HepG2 (cell line): ENCODE measurements around the gene ACTR3. TPM values are rescaled to one million over a fixed set of nuclear protein-coding genes. Genes with fewer than 3 reads are reported as not detected.

Experiments used
- HMGXB4 ChIP-seq, 2 experiments: sonication (generic) in 1 of 2; formaldehyde crosslinking in 1 of 2; IDR thresholded peaks; 2 replicates each; pipeline versions ENCODE4 v1.4.0 to v1.6.1; 2018 to 2020; ENCODE audit warnings: missing genetic modification reagents in 2 of 2, borderline replicate concordance in 1 of 2, low read depth in 1 of 2, mild to moderate bottlenecking in 1 of 2, missing biosample characterization in 1 of 2
- HNF4G ChIP-seq, 2 experiments: sonication (generic) in 1 of 2; formaldehyde crosslinking in 1 of 2; IDR thresholded peaks; 2 replicates each; pipeline versions ENCODE4 v1.4.0 to v1.6.1; 2011 to 2020; ENCODE audit warnings: borderline replicate concordance in 2 of 2, low read depth in 2 of 2, mild to moderate bottlenecking in 2 of 2, low read length in 1 of 2, missing genetic modification reagents in 1 of 2, moderate library complexity in 1 of 2
- MIXL1 ChIP-seq: IDR thresholded peaks from 2 replicates; pipeline ENCODE4 v1.6.1; 2016
- NFKB2 ChIP-seq: sonication (generic); formaldehyde crosslinking; IDR thresholded peaks from 2 replicates; pipeline ENCODE4 v1.4.0; 2020; ENCODE audit warnings: missing genetic modification reagents, borderline replicate concordance
- REST ChIP-seq, 2 experiments: IDR thresholded peaks; 2 replicates each; pipeline ENCODE4 v1.6.1; 2011 to 2012; ENCODE audit warnings: low read length in 2 of 2, borderline replicate concordance in 1 of 2, low read depth in 1 of 2, mild to moderate bottlenecking in 1 of 2, moderate library complexity in 1 of 2
- SOX13 ChIP-seq, 3 experiments: fragments of 450-650 bp in 1 of 3; sonication (generic) in 1 of 3; formaldehyde crosslinking in 1 of 3; IDR thresholded peaks in 2 of 3; conservative IDR thresholded peaks in 1 of 3; 2 replicates each; pipeline versions ENCODE4 v1.5.0 to v1.6.1; 2016 to 2020; ENCODE audit warnings: antibody characterized with exemption in 1 of 3, mild to moderate bottlenecking in 1 of 3, missing compliant biosample characterization in 1 of 3, missing genetic modification reagents in 1 of 3, moderate library complexity in 1 of 3
- TEAD3 ChIP-seq: optimal IDR thresholded peaks from 2 replicates; pipeline ENCODE3; 2016; ENCODE audit warnings: borderline replicate concordance
- ZFP91 ChIP-seq: sonication (generic); formaldehyde crosslinking; IDR thresholded peaks from 2 replicates; pipeline ENCODE4 v1.9.0; 2022; ENCODE audit warnings: missing genetic modification reagents, mild to moderate bottlenecking, borderline replicate concordance
- polyA plus RNA-seq, 8 experiments: library from polyadenylated mRNA; depleted of rRNA in 3 of 8; stranded (reverse) in 7 of 8; unstranded in 1 of 8; fragments of >200 nt; fragmentation: Illumina TruSeq in 4 of 8; extraction: Trizol in 4 of 8; gene quantifications; 2 replicates each; pipeline versions ENCODE4 v1.2.1 to v1.2.3, GENCODE V29; 2011 to 2016; ENCODE audit warnings: low read depth in 4 of 8, missing spikeins in 1 of 8, mixed read lengths in 1 of 8; ENCODE audit not compliant: insufficient read depth in 1 of 8
- total RNA-seq, 5 experiments: library from RNA; depleted of rRNA; stranded (reverse); fragments of >200 nt; fragmentation: Illumina TruSeq; extraction: Trizol; gene quantifications; 2 replicates each; pipeline ENCODE4 v1.2.3, GENCODE V29; 2016; ENCODE audit warnings: low read depth in 1 of 5
- TF ChIP-seq, protein P1 (sequence below): sonication (generic); formaldehyde crosslinking; IDR thresholded peaks from 2 replicates; pipeline ENCODE4 v1.4.0; 2020; ENCODE audit warnings: mild to moderate bottlenecking, missing genetic modification reagents

ACTR3 gene
- total and polyA plus RNA-seq, 2 of the 13 experiments (the other 11 are each of a cell fraction or from before 2014, with no cell fraction given): 123 to 225 TPM

- TF ChIP-seq ZFP91 (peak; percentile 81), TEAD3 (CRISPR knock-in tag) (peak; percentile 52), SOX13 (IDR thresholded peaks at IDR 0.05) (peak; percentile 36; the same call in 1 of the 2 replicates), SOX13 (CRISPR knock-in tag; conservative IDR thresholded peaks at IDR 0.05 in 1 of 2, IDR thresholded peaks at IDR 0.05 in 1 of 2) (peak in 1 of 2 experiments; percentile 86; a peak in 2 of 4 replicates), HMGXB4 (CRISPR knock-in tag; IDR thresholded peaks at IDR 0.05; ENCODE audit: borderline replicate concordance in 1 of 2, low read depth in 1 of 2) (peak; percentile 29 to 38; a peak in 2 of 4 replicates), HNF4G (IDR thresholded peaks at IDR 0.05; ENCODE audit: borderline replicate concordance, low read depth, low read length) (no peak), HNF4G (CRISPR knock-in tag; IDR thresholded peaks at IDR 0.05; ENCODE audit: borderline replicate concordance, low read depth) (0 out of 2 replicates have a peak, but pooled peaks have one; percentile 39), MIXL1 (CRISPR knock-in tag) (peak; percentile 45; the same call in 1 of the 2 replicates), REST (IDR thresholded peaks at IDR 0.05; ENCODE audit: borderline replicate concordance in 1 of 2, low read depth in 1 of 2, low read length in 2 of 2) (no peak), NFKB2 (peak; percentile 85; the same call in 1 of the 2 replicates)
- TF ChIP-seq, protein P1, sequence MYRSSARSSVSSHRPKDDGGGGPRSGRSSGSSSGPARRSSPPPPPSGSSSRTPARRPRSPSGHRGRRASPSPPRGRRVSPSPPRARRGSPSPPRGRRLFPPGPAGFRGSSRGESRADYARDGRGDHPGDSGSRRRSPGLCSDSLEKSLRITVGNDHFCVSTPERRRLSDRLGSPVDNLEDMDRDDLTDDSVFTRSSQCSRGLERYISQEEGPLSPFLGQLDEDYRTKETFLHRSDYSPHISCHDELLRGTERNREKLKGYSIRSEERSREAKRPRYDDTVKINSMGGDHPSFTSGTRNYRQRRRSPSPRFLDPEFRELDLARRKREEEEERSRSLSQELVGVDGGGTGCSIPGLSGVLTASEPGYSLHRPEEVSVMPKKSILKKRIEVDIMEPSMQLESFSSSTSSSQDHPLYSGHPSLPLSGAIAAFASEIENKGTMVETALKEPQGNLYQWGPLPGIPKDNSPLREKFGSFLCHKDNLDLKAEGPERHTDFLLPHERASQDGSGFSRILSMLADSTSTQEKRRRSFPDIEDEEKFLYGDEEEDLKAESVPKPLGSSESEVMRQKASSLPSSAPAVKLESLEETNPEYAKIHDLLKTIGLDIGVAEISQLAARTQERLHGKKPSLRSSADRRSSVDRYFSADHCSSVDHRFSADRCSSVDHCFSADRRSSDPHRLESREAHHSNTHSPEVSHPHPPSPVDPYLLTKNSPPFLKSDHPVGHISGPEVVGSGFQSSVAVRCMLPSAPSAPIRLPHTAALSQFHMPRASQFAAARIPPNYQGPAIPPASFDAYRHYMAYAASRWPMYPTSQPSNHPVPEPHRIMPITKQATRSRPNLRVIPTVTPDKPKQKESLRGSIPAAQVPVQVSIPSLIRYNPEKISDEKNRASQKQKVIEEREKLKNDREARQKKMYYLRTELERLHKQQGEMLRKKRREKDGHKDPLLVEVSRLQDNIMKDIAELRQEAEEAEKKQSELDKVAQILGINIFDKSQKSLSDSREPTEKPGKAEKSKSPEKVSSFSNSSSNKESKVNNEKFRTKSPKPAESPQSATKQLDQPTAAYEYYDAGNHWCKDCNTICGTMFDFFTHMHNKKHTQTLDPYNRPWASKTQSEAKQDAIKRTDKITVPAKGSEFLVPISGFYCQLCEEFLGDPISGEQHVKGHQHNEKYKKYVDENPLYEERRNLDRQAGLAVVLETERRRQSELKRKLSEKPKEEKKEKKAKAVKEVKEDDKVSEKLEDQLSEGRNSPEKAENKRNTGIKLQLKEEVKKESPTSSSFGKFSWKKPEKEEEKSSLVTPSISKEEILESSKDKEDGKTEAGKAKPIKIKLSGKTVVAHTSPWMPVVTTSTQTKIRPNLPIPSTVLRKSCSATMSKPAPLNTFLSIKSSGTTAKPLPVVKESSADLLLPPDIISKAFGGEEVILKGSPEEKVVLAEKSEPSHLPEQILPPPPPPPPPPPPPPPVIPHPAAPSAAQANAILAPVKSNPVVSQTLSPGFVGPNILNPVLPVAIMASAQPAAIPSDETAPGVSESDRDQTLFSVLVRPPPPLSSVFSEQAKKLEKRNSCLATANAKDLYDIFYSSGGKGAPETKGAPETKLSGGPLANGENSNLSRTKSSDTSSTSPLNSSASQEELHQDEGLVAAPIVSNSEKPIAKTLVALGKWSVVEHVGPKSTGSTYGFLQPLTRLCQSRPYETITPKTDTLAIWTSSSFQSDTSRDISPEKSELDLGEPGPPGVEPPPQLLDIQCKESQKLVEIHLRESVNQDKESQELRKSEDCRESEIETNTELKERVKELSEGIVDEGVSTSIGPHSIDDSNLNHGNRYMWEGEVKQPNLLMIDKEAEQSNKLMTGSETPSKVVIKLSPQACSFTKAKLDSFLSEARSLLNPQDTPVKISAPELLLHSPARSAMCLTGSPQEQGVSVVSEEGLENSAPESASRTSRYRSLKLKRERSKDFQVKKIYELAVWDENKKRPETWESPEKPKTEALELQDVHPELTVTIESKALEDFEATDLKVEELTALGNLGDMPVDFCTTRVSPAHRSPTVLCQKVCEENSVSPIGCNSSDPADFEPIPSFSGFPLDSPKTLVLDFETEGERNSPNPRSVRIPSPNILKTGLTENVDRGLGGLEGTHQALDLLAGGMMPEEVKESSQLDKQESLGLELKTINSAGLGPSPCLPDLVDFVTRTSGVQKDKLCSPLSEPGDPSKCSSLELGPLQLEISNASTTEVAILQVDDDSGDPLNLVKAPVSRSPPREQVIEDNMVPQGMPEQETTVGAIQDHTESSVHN: no peak
These were observed 13.1 kb upstream of the ACTR3 start (continued) for GRCh38 chr2:113876503-113877387.
